Islet precursor cell (in vitro differentiated cells): Measurements from ENCODE around the gene PALB2.

Source experiments
- DNase-seq: peaks from one replicate; pipeline ENCODE4 v3.0.0-alpha.2; 2018

The PALB2 gene

GRCh38 chr16:23580391-23580790 is 60.7 kb downstream of the PALB2 start:
- no peak for DNase-seq

GRCh38 chr16:23579371-23579770 is 61.7 kb downstream of the PALB2 start:
- DNase-seq = no peak

GRCh38 chr16:23578101-23578830 is 62.8 kb downstream of the PALB2 start:
- peak; percentile 64 for DNase-seq

DNA sequence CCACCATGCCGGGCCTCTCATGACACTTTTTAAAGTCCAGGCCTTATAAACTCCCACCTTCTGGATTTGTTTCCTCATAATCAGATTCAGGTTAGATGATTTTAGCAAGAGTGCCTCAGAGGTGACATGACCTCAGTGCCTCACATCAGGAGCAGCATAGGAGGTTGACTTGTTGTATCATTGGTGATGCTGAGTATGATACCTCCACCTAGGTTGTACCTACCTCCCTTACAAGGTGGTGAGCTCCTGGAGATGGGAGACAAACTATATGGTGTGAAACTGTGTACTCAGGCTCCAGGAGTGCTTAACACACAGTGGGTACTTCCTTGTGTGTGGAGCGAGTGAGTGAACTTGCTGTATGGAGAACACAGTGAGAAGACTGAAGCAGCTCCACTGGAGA is 63.6 kb downstream of the PALB2 start:
- DNase-seq = no peak

DNA sequence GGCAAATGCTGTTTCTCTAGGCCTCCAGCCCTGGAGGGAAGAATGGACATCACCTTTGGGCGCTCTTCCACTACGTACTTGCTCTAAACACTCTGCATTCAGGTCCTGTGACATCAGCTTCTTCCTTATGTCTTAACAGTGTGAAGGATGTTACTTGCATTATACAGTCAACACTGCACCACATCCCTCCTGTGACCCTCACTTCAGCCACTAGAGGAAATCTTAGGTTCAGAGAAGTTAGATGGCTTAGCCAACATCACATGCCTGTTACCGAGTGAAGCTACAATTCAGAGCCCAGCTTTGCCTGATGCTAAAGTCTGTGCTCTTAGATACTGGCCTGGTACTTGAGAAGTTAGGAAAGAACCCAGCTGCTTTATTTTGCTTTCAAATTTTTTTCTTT is 65.3 kb downstream of the PALB2 start:
- DNase-seq = no peak

- DNase-seq = no peak
Observed at GRCh38 chr16:23573817-23574216, 67.3 kb downstream of the PALB2 start.

GRCh38 chr16:23572394-23572793 is 68.7 kb downstream of the PALB2 start:
- DNase-seq = no peak

GRCh38 chr16:23571895-23572294 is 69.2 kb downstream of the PALB2 start:
- no peak for DNase-seq

GRCh38 chr16:23570992-23571632 is 70.0 kb downstream of the PALB2 start:
- no peak for DNase-seq

DNA sequence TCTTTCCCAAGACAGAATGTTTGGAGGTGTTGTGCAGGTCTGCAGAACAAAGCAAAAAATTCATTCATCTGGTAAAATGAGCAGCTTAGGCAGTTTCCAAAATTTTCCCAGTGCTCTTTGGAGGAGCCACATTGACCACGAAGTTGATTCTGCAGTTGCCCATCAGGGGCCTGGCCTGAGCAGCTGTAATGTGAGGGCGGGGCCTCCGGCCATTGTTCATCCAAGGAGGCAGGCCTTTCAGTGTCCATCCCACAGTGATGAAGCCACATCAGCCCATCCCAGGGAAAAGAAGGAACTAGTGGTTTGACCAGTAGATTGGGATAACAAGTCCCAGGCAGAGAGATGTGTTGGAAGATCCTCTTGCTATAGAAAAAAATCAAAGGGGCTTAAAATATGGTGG is 73.5 kb downstream of the PALB2 start:
- DNase-seq = no peak

DNA sequence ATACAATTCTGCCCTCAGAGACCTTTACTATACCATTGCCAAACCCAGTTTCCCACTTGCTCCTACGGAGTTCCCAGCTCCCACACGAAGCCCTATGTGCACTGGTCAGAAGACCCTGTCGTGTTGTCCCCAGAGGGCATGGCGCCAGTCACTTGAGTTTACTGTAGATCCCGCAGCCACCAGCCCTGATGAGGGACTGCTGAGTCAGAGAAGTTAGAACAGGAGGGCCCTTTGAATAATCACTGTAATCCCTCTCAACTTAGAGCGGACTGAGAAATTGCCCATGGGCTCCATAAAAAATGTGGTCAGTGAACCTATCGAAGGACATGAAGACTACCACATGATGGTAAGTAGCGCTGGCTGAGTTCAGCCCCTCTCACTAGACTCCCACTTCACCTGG is 74.4 kb downstream of the PALB2 start:
- DNase-seq = no peak

DNA sequence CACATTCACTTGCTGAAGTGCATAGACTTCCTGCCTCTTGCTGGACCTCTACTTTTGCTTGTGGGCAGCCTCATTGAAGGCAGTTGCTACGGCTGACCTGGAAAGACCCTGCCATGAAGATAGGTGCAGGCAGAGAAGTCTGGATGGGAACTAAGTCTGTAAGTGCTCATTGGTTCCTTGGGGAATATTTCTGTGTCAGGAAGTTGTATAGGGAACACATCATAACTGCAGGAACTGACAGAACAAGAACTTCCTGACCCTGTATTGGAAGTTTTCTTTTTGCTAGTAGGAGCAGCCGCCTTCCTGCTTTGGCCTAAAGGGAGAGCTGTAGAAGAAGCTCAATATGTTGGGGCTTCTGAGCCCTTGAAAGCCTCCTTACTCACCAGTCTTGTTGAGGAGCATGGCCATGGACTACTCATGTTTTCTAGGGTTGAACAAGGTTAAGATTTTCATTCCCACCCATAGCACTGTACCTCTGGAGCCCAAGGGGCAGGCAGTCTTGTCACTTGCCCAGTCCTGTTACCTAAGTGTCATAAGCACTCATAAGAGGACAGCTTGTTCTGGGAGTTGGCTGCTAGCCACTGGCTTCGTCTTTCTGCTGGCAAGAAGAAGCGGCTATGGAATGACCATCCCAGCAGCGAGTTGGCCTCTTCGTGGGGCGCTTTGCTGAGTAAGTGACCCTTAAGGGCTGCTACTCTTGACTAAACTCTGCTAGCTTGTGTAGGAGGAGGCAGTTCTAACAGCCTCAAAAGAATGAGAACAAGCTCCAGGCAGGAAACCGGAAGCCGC is 76.3 kb downstream of the PALB2 start:
- DNase-seq = no peak

GRCh38 chr16:23563186-23563585 is 77.9 kb downstream of the PALB2 start:
- DNase-seq = no peak

- DNase-seq = no peak
Observed at GRCh38 chr16:23562505-23562904, 78.6 kb downstream of the PALB2 start.

DNA sequence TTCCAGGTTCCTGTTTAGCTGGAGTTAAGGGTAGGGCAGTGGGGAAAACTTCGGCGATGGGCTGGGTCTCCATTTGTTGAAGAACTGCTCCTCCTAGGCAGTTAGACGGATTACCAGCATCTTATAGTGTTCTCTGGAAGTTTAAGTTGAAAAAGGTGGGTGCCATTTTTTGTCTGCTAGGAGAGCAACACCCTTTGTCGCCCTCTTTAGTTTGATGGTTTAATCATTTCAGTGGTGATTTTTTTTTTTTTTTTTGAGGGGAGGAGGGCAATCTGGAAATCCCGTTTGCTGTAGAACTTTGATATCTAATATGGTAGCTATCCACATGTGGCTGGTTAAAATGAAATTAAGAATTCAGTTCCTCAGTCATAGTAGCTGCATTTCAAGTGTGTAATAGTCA is 79.5 kb downstream of the PALB2 start:
- no peak for DNase-seq

DNA sequence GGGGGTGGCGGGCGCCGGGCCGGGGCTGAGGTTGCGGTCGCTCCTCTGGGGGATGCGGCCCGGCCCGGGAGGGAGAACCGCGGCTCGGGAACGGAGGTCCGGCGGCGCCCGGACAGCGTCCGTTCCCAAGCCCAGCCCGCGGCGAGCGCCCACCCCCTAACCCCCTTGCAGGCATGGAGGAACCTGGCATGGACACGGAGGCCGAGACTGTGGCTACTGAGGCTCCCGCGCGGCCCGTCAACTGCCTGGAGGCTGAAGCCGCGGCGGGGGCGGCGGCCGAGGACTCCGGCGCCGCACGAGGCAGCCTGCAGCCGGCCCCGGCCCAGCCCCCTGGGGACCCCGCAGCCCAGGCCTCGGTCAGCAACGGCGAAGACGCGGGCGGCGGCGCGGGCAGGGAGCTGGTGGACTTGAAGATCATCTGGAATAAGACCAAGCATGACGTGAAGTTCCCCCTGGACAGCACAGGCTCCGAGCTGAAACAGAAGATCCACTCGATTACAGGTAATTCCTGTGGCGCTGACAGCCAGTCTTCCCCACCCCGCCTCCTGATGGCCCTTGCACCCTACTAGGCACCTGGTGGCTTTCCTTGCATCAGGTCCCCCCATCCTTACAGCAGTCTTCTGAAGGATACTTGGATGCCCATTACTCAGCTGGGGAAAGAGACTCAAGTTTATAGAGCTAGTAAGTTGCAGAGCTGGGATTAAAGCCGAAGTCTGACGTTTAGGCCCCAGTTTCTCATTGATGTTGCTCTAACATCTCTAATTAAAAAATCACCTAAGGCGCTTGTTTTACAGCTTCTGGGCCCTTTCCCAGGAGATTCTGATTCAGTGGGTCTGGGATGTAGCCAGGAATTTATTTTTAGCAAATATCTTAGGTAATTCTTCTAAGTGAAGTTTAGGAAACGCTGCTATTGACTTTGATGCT is 83.1 kb downstream of the PALB2 start:
- no peak for DNase-seq

GRCh38 chr16:23556881-23557778 is 84.0 kb downstream of the PALB2 start, which contains the start of the genes EARS2 and UBFD1:
Gene EARS2, minus strand, starts transcription at chr16:23557350. Its CDS starts 7 bp downstream, at chr16:23557343.
Gene UBFD1, plus strand, starts transcription at chr16:23557727. Its CDS starts 16 bp downstream, at chr16:23557743.
- peak; percentile 100 for DNase-seq

- no peak for DNase-seq
Observed at GRCh38 chr16:23554536-23554935, 86.6 kb downstream of the PALB2 start.
